GM18867 (cell line): ENCODE data around the gene ZFP64.
A peak's percentile ranks its signal among the peaks of the same experiment; 100 is the strongest.
"Not testable (repeated sequence)": the region's sequence is repeated elsewhere in the genome, so short reads cannot be mapped to it uniquely, and the experiment has no call there.

Experiments
- ATAC-seq: cut with Tn5 transposase; IDR thresholded peaks from one replicate; pipeline ENCODE4 v1.9.1; 2021; ENCODE audit warnings: mild to moderate bottlenecking, moderate library complexity; ENCODE audit not compliant: unreplicated experiment

The ZFP64 gene

DNA sequence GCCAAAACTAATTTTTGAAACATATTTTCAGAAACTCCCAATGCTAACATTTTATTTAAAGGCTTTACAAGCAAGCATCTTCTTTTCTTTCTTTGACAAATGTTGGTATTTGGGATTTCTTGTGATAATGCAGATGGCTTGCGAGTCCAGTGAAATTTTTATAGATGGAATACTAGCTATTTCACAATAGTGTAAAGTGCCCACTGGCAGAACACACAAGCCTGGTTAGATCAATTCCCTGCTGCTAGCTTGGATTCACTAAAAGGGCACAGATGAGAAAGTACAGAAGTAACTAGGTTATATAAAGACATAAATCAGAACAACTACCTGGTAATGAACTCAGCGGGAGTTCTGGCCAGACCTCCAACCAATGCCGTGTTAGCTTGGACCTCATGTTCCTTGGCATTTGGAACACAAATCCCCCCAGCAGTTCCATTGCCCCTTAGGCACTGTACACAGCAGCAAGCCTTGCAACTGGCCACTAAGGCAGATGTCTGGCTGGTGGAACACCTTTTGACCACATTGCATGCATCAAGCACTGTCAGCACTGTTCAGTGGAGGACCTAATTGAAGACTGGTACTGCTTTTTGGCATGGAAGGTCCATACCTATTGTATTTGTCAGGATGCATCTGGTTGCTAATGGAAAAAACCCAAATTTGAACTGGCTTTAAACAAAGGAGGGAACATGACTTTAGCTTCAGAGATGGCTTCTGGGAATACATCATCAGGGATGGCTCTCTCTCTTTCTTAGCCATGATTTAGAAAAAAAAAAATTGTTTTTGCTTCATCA lies 15.6 kb upstream of the ZFP64 start:
- ATAC-seq = no peak

DNA sequence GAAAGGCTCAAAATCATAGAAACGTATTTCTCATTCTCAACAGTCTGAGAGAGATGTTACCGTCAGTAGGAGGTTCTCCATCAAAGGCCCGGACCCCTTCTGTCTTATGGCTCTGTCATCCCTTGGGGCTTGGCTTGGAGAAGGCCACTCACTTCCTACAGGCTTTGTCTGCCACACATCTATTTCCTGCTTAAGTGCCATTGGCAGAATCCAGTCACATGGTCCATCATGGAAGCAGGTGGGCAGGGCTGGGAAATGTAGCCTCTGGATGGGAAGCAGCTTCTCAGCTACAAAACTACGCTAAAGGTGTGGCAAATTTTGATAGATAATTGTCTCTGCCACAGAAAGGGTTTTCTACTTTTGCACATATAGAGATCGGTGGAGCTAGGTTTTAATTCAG lies 12.6 kb upstream of the ZFP64 start:
- no peak for ATAC-seq

DNA sequence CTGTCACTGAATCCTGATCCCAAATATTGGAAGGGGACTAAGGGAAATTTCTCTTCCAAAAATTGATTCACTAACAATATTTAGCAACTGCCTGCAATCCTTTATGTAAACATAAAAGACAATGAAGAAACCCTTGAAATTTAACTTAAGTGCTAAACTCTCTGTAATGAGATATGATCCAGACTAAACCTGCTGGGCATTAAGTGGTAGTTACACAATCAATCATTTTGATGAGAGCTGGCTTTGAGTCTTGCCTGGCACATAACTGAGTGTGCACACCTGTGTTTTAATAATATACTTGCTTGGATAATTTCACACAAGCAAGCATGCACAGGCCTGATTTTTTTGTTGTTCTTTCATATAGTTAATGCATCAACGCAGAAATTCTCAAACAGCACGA lies 9.8 kb upstream of the ZFP64 start:
- ATAC-seq = no peak

DNA sequence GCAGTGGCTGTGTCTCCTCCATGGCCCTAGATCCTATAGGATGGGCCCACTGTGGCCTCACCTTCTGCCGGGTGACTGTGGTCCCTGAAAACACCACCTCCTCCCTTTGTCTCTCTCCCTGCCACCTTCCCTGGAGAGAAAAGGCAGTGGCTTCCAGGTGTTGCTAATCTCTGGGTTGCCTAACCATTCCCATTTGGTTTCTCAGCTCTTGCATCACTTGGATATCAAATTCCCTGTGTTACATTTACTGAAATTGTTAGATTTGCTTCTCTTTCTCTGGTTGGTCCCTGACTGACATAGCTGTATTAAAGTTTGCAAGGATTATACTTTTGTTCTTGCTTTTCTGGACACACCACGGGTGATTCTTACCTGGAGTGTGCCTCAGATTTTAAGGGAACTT lies 9.3 kb upstream of the ZFP64 start:
- ATAC-seq = no peak

DNA sequence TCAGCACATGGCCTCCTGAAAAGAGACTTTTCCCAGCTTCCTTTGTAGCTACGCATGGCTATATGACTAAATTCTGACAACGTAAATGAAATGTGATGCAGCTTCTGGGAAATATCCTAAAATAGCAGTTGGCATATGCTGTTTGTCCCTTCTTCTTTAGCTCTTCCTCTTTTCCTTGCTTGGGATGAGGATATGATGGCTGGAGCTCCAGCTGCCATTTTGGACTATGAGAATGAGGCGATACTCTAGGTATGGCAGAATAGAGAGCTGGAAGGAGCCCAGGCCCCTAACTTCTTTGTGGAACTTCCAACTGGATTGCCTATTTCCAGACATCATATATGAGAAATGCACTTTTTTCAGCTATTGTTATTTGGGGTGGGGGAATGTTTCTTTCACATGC lies 5.3 kb upstream of the ZFP64 start:
- no peak for ATAC-seq

DNA sequence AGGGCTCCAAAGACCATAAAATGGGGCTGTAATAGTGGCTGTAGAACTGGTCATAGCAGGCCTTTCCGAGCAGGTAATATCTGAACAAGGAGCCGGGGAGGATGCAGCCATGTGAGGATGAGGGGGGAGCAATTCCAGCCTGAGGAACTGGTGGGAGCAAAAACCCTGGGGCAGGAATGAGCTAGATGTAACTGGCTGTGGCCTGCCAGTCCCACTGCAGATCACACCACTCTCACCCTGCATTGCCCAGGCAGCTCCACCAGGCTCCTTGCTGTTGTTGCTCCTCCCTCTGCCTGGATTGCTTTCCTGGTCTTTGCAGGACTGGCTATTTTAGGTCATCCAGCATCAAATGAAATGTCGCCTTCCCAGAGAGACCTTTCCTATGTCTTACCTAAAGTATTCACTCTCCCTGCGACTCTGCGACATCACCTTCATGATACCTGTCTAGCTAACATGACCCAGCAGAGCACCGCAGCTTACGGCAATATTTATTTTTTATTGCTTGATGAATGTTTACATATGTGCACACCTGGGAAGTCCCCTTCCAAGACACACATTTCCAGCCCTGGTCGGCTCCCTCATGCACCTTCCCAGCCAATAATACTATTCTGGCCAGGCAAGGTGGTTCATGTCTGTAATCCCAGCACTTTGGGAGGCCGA lies 2.4 kb upstream of the ZFP64 start:
- ATAC-seq = no peak

DNA sequence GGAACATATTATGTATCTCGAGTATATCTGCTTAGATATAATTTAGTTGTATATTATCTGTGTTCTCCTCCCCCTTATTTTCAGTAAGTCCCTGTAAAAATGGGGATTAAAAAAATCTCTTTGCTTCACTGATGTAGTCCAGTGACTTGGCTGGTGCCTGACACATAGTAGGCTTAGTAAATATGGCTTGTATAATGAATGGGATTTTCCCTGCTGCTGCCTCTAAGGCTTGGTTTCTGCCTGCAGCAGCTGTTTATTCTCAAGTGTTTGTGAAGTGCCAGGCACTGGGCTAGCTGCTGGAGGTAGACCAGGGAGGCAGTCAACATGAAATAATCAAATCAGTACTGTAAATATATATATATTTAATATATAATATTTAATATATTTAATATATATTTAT lies 1.6 kb upstream of the ZFP64 start:
- no peak for ATAC-seq

DNA sequence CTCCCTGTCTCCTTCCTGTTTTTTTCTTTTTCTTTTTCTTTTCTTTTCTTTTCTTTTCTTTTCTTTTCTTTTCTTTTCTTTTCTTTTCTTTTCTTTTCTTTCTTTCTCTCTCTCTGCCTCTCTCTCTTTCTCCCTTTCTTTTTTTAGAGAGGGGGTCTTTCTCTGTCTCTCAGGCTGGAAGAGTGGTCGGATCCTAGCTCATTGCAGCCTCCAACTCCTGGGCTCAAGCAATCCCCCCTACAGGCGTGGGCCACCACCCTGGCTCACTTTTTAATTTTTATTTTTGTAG lies 1.1 kb upstream of the ZFP64 start:
- not testable (repeated sequence) for ATAC-seq

DNA sequence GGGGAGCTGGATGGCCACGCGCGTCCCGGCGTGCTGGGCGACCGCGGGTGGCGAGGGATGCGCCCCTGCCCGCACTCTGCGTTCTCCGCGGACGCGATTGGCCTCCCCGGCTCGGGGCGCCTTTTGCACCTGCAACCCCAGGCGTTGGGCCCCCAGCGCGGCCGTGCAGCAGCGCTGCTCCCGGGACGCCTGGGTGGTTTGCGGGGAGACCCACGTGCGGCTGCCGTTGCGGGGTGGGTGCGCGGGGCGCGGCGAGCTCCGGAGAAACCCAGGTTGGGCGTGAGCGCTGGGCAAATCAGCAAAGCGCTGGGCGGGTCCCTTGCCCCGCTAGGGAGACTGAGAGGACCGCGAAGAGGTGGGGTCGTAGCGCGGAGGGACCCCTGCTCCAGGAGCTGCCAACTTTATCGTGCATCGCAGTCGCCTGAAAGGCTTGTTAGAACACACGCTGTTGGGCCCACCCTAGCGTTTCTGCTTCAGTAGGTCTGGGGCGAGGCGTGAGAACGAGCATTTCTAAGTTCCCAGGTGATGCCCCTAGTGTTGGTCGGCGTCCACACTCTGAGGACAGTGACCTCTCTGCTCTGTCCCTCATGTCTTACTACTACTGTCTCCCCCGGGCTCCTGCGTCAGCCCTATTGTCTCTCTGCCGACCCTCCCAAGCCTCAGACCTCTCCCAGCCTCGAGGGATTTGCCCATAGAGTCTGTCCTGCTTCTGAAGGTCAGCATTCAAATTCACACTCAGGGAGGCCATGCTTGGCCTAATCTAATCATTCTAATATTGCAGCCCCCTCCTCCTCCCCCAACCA lies 538 bp upstream of the ZFP64 start:
- peak; percentile 51 for ATAC-seq

DNA sequence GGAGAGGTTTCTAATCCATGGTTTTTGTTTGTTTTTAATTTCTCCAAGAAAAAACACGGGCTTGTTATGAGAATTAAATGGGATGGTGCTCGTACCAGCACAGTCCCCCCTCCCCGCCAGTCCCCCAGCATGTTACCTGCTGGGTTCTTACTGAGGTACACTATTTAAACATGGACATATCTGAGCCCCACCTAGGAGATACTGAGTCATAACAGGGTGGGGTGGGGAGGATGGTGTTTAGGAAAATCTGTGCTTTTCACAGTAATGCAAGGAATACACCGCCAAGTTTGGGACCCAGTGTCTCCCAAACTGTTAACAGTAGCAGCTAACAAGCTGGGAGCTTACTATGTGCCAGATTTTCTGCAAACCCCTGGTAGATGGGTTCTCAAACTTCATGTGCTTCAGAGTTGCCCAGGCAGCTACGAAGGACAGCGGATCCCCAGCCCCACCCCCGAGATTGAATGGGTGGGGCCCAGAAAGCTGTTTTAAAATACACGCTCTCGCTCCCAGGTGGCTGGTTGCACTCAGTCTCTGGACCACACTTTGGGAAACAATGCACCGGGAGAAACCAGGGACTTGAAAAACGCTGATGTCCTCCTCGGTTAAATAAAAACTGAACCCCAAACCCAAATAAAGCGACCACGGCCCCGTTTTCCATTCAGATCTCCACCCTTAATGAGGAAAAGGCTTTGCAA lies 995 bp downstream of the ZFP64 start:
- peak; percentile 41 for ATAC-seq

DNA sequence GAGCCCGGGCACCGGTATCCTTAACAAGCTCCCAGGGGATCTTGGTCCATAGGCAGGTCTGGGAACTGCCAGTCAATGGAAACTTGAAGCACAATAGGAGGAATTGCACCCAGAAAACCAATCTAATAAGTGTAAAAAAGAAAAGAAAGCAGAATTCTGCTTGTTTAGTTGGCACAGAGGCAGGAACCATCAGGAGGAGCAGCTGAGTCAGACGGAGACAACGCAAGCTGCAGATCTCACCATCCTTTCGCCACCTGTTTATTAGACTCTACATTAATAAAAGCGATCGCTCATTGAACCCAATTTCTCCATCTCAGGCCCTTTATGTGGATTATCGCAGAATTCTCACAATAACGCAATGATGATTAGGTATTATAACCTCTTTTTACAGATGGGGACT lies 9.8 kb downstream of the ZFP64 start:
- ATAC-seq = no peak

DNA sequence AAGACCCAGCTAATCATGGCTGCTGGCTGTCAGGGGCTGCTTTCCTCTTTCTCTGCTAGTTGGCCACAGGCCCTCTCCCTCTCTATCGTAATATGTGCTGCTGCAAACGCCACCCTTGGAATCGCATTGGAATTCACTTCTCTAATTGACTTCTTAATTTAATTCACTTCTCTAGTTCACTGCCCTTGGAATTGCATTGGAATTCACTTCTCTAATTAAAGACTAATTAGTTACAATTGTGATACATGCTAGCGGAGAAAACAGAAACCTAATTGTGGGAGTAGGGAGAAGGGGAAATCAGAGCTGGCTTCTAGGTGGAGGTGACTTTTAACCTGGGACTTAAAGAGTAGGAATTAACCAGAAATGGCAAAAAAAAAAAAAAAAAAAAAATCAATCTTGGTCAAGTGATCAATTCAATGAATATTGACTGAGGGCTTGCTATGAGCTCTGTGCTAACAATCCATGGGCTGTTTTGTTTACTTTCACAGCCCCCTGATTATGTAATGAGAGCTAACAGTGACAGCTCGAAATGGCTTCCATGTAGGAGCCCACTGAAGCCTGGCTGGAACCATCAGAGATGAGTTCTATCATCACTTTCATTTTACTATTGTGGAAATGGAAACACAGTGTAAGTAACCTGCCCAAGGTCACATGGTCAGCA lies 11.3 kb downstream of the ZFP64 start:
- no peak for ATAC-seq

DNA sequence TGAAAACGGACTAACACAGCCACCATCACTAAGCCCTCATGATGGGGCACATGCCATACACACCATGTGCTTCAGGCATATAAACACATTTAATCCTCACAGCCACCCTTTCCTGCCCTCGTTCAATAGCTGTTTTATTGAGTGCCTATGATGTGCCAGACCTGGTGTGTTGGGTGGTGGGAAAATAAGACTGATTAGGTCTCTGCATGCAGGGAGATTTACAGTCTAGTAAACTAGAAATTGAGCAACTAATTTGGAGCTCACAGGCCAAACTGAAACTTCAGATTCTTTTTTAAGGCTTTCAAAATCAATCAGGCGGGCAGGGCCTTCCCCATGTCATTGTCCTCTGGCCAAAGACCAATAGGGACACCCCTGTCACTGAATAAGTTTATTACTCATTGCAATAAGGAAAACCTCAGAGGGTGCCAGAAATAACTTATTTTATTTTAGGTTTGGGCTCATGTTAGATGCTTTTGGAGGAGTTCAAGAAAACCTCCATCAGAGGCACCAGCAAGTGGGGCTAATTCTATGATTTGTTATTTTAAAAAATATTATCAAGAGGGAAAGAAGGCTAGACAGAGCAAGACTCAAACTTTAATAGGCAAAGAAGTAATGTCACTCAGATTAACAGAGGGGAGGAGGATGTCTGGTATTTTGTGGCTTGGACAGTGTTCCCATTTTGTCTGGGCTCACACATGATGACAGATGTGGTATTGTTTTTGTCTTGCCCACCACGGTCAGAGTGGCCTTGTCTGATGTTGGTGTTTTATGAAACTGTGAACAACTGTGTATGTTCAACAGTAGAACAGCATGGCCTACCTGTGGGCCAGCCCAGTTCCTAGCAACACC lies 12.0 kb downstream of the ZFP64 start:
- ATAC-seq = peak; percentile 87

DNA sequence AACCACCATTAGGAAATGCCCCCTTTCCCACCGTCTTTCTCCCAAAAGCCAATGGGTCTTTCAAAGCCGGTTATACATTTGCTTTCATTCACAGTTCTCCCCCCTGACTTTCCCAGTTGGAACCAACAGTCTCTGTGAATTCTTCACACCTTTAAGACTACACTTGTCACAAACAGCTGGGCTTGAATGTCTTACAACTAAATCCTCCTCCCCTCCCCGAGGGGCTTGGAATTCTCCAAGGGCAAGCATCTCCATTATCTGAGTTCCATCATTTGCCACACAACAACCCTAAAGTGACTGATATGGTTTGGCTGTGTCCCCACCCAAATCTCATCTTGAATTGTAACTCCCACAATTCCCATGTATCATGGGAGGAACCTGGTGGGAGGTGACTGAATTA lies 12.9 kb downstream of the ZFP64 start:
- ATAC-seq = no peak

DNA sequence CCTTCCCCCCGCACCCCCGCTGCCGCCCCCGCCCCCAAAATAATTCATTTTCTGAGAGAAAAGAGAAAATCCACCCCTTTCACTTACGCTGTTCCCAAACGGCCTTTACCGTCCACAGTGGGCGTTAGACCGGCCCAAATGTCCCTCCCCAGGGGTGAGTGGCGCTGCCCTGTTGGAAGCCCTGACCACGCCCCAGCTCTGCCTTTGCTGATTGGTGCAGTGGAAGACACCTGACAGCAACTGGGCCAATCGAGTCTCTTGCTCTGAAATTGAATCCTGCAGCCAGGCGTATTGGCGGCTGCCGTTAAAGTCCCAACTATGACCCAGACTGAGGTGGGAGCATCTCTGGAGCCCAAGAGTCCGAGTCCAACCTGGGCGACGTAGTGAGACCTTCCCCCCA lies 15.7 kb downstream of the ZFP64 start:
- no peak for ATAC-seq

DNA sequence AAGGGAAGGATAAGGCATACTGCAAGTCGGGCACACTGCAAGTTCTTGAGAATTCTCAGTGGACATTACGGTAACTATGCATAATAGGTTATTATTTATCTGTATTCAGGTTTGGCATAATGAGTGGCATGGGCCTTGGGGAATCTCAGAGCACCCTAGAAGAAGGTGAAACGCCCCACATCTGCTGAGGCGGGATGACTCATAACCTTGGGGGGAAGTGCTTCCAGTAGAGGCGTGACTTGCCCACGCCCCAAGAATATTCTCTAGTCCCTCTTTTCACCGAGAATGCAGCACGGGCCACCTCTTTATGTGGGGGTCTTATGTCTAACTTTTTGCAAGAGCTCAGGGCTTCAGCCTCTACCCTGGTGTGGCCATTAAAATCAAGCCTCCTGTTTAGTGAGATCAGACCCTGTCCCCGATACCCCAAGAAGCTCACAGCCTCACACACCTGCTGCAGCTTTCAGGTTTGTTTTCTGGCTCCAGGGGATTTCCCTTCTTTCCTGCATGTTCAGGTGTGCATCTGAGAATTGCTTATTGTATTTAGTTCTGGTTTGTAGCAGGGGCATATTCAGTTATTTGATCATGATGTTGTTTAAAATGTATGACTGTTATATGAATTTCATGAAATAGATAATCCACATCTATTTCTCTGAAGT lies 19.1 kb downstream of the ZFP64 start:
- peak; percentile 94 for ATAC-seq

DNA sequence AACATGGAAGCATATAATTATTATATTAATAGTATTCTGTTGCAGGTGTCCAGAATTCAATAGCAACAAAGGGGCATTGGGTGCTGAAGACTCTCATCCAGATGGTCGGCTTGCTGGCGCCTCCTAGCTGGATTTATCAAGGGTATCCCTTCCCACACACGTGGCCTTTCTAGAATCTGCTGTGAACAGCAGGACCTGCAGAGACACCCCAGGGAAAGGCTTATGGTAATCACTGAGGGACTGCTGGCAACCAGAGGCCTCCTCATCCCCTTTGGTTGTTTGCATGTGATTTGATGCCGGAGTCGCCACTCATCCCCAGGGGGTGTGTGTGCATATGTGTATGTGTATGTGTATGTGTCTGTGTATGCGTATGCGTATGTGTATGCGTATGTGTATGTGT lies 20.6 kb downstream of the ZFP64 start:
- no peak for ATAC-seq

DNA sequence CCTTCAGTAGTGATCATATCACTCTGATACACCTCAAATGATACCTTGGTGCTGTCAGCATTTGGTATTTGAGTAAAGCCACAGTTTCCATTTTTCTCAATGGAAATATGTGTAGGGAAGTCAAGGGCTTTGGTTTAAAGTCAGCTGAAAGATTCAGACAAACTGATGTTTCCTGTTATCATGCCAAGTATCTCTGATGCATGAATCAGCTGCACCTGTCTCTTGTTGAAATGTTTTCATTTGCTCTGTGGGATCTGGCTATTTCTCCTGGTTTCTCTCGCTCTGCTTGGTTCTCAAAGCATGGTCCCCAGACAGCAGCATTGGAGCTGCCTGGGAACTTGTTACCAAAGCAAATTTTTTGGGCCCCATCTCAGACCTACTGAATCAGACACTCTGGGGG lies 23.5 kb downstream of the ZFP64 start:
- no peak for ATAC-seq

DNA sequence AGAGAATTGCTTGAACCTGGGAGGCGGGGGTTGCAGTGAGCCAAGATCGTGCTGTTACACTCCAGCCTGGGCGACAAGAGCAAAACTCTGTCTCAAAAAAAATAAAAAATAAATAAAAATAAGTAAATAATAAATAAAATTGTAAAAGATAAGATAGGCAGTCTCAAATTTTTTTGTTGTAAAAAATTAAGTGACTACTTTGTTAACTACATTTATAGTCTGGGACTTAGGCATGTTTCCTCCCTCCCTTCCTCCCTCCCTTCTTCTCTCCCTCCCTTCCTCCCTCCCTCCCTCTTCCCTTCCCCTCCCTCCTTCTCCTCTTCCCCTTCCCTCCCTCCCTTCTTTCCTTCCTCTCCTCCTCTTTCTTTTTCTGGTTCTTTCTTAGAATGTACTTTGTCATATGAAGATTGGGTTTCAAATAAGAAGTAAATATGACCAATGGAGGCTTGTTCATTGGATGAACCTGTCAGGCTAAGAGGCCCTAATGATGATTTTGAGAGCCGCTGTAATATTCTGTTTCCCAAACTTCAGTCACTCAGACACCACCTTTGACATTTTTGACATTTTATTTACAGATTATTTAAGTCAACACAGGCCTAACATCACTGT lies 24.2 kb downstream of the ZFP64 start:
- ATAC-seq = no peak
